ENCODE measurements around the gene HCFC1. TPM values are rescaled to one million over a fixed set of nuclear protein-coding genes. Genes with fewer than 3 reads are reported as not detected.

HCFC1 gene
- total and polyA plus RNA-seq, 2 of the 8 experiments (the other 6 are each of a cell fraction or from before 2014, with no cell fraction given): 24.9 to 117 TPM

GRCh38 chrX:153956044-153956907 is 15.3 kb downstream of the HCFC1 start:
- no peak for DNase-seq (ENCODE audit: low read depth in 1 of 2, low spot score in 2 of 2)
- H2BK15ac ChIP-seq (ENCODE audit: low read length): no peak overlapping the region
- H3K4me3 ChIP-seq (ENCODE audit: extremely low read depth in 1 of 4, insufficient read depth in 2 of 4, low read depth in 3 of 4, low read length in 4 of 4): no peak overlapping the region
- peaks cover 2 to 6% of the 10 kb centered on the region in 2 experiments for H4K20me1 ChIP-seq (replicated peaks in 1 of 2; ENCODE audit: control insufficient read depth in 1 of 2, insufficient read depth in 2 of 2, low read length in 2 of 2)
- H3K4ac ChIP-seq (replicated peaks; ENCODE audit: insufficient read length, low read depth, low read length): no peak overlapping the region
- H4K91ac ChIP-seq (replicated peaks; ENCODE audit: insufficient read length, low read length): no peak overlapping the region
- H4K8ac ChIP-seq (ENCODE audit: extremely low read depth, insufficient read depth, low read length): no peak overlapping the region
- H3K79me1 ChIP-seq (ENCODE audit: low read depth, low read length): no peaks in the 10 kb centered on the region
- no peaks in the 10 kb centered on the region for H3K27me3 ChIP-seq (replicated peaks in 1 of 4; ENCODE audit: control insufficient read depth in 3 of 4, extremely low read depth in 1 of 4, insufficient read depth in 3 of 4, low read length in 3 of 4)
- H3K27ac ChIP-seq (ENCODE audit: low read depth, low read length): no peak overlapping the region
- no peaks in the 10 kb centered on the region for H3K9me3 ChIP-seq (ENCODE audit: insufficient read depth in 2 of 2, low read depth in 1 of 2, low read length in 1 of 2)
- no peak overlapping the region for H3K56ac ChIP-seq (replicated peaks; ENCODE audit: insufficient read length, low read depth, low read length)
- H3K14ac ChIP-seq (ENCODE audit: insufficient read length): no peak overlapping the region
- no peak overlapping the region; the same call in 1 of the 2 replicates for H2BK5ac ChIP-seq (ENCODE audit: low read depth, low read length)
- no peak overlapping the region for H2AK5ac ChIP-seq (ENCODE audit: low read depth, low read length)
- no peaks in the 10 kb centered on the region for H3K79me2 ChIP-seq (ENCODE audit: control insufficient read depth in 1 of 2, insufficient read depth in 2 of 2, low read length in 2 of 2)
- H2BK12ac ChIP-seq (ENCODE audit: low read depth, low read length): no peak overlapping the region
- FAIRE-seq: no peak
- no peak overlapping the region for H3K23ac ChIP-seq (ENCODE audit: insufficient read length)
- no peak overlapping the region for H2BK20ac ChIP-seq (ENCODE audit: low read length)
- no peak overlapping the region for H3K18ac ChIP-seq (ENCODE audit: extremely low read depth, low read length)
- ChIA-PET CTCF (ENCODE audit: partially characterized antibody) (interaction anchor here (0.6 kb wide), 1 partner anchor 938 kb away, joined by 3 read pairs; no protein-coding TSS in a partner anchor), POLR2A (ENCODE audit: partially characterized antibody) (interaction anchor here (5.0 kb wide), 1 partner anchor 12 kb away, joined by 26 read pairs; no protein-coding TSS in a partner anchor)
- WGBS, 2 experiments (ENCODE audit: extremely low coverage in 1 of 2, insufficient coverage in 1 of 2, insufficient read length in 1 of 2, insufficient replicate concordance in 2 of 2, low coverage in 1 of 2, low lambda C conversion rate in 2 of 2, missing lambda C conversion rate in 1 of 2): 91% methylated on average over 18 of the region's 35 CpGs; no CpG with 5 or more reads in 1 of the 2 experiments
- H3K36me3 ChIP-seq (ENCODE audit: control insufficient read depth in 2 of 4, insufficient read depth in 4 of 4, low read length in 3 of 4): peaks cover 22 to 95% (median 61%) of the 10 kb centered on the region in 4 experiments; a peak in 7 of 8 replicates
- no peak overlapping the region for H4K5ac ChIP-seq (ENCODE audit: insufficient read length, low read depth, low read length)
- TF ChIP-seq MAFK (IDR thresholded peaks at IDR 0.05; ENCODE audit: low read depth, low read length) (no peak), TBP (IDR thresholded peaks at IDR 0.05; ENCODE audit: low read depth, low read length) (no peak), ZNF274 (IDR thresholded peaks at IDR 0.05; ENCODE audit: borderline replicate concordance, extremely low read depth, low read length) (no peak), POLR2AphosphoS5 (IDR thresholded peaks at IDR 0.05; ENCODE audit: low read depth, low read length) (peak; percentile 54; the same call in 1 of the 2 replicates)
- no peak overlapping the region for H3K4me2 ChIP-seq (ENCODE audit: insufficient read depth in 1 of 2, low read depth in 2 of 2, low read length in 2 of 2)
- no peaks in the 10 kb centered on the region for H3K4me1 ChIP-seq (replicated peaks in 1 of 4; ENCODE audit: control insufficient read depth in 3 of 4, insufficient read depth in 4 of 4, low read length in 3 of 4)
- no peak overlapping the region for H2BK120ac ChIP-seq (replicated peaks; ENCODE audit: low read depth, low read length)
- no peak overlapping the region for H2AFZ ChIP-seq (ENCODE audit: low read length)
- no peak overlapping the region for H3K9ac ChIP-seq (replicated peaks in 1 of 4; ENCODE audit: extremely low read depth in 1 of 4, low read depth in 3 of 4, low read length in 3 of 4)
- no peaks in the 10 kb centered on the region for H3K23me2 ChIP-seq (ENCODE audit: low read depth, low read length)
